Naive B cell (primary cell): ENCODE data around the gene ASPG. TPM values are rescaled to one million over a fixed set of nuclear protein-coding genes. Genes with fewer than 3 reads are reported as not detected.
A peak's percentile ranks its signal among the peaks of the same experiment; 100 is the strongest.

ENCODE experiments used
- ATAC-seq, 2 donors: fragments of 150-1000 bp; cut with Tn5 transposase; 2 replicates each; pipeline ENCODE4 v1.10.0; 2021; ENCODE audit warnings: low read depth in 2 of 2, mild to moderate bottlenecking in 2 of 2, moderate library complexity in 2 of 2
- DNase-seq: peaks from one replicate; pipeline ENCODE4 v3.0.0; 2022
- H3K27ac Mint-ChIP-seq, 6 donors: one replicate each; pipeline ENCODE4 v1.8.0; 2020 to 2022; ENCODE audit warnings: mild to moderate bottlenecking in 6 of 6, mixed read lengths in 6 of 6, moderate library complexity in 5 of 6, inconsistent platforms in 2 of 6
- H3K27me3 Mint-ChIP-seq, 3 donors: one replicate each; pipeline ENCODE4 v1.8.0; 2021 to 2022; ENCODE audit warnings: mixed read lengths in 3 of 3, mild to moderate bottlenecking in 1 of 3
- H3K36me3 Mint-ChIP-seq, 2 donors: one replicate each; pipeline ENCODE4 v1.8.0; 2020 to 2022; ENCODE audit warnings: mixed read lengths in 2 of 2, inconsistent platforms in 1 of 2, mild to moderate bottlenecking in 1 of 2
- H3K4me1 Mint-ChIP-seq, 3 donors: one replicate each; pipeline ENCODE4 v1.8.0; 2020 to 2022; ENCODE audit warnings: mixed read lengths in 3 of 3, inconsistent platforms in 1 of 3, mild to moderate bottlenecking in 1 of 3, moderate library complexity in 1 of 3
- H3K4me3 Mint-ChIP-seq, 8 donors: one replicate each; pipeline ENCODE4 v1.8.0; 2020 to 2022; ENCODE audit warnings: mild to moderate bottlenecking in 8 of 8, mixed read lengths in 8 of 8, moderate library complexity in 8 of 8, inconsistent platforms in 2 of 8
- H3K9me3 Mint-ChIP-seq, 7 donors: one replicate each; pipeline ENCODE4 v1.8.0; 2020 to 2022; ENCODE audit warnings: mixed read lengths in 7 of 7, mild to moderate bottlenecking in 5 of 7, inconsistent platforms in 2 of 7, moderate library complexity in 1 of 7
- polyA plus RNA-seq, 6 donors: library from polyadenylated mRNA; unstranded; fragments of 300-500 nt; fragmentation: Illumina TruSeq; gene quantifications; one replicate each; pipeline ENCODE4 v1.2.3, GENCODE V29; 2021; ENCODE audit warnings: low read depth in 6 of 6

Gene ASPG
- polyA plus RNA-seq, 6 donors from 2014 or later = not detected

- Mint-ChIP-seq H3K36me3 (peaks cover 20 to 45% of the 10 kb centered on the region in 2 donors), H3K4me1 (no peaks in the 10 kb centered on the region), H3K4me3 (no peak overlapping the region), H3K27me3 (peaks cover 26 to 67% (median 60%) of the 10 kb centered on the region in 3 donors), H3K27ac (no peak overlapping the region), H3K9me3 (peaks cover 25 to 63% (median 41%) of the 10 kb centered on the region in 7 donors)
- no peak for ATAC-seq
- no peak for DNase-seq
These were observed 43.5 kb downstream of the ASPG start for GRCh38 chr14:104128981-104129380.

GRCh38 chr14:104129556-104129955 lies 44.1 kb downstream of the ASPG start:
- DNase-seq = no peak
- Mint-ChIP-seq H3K9me3 (peaks cover 23 to 60% (median 39%) of the 10 kb centered on the region in 7 donors), H3K36me3 (peaks cover 20 to 44% of the 10 kb centered on the region in 2 donors), H3K4me1 (no peaks in the 10 kb centered on the region), H3K4me3 (no peak overlapping the region), H3K27me3 (peaks cover 29 to 73% (median 66%) of the 10 kb centered on the region in 3 donors), H3K27ac (no peak overlapping the region)
- ATAC-seq = no peak

GRCh38 chr14:104130974-104131651 lies 45.6 kb downstream of the ASPG start:
- H3K36me3 Mint-ChIP-seq = peaks cover 15 to 36% of the 10 kb centered on the region in 2 donors
- peaks cover 4 to 7% (median 5%) of the 10 kb centered on the region in 3 donors for H3K4me1 Mint-ChIP-seq
- H3K9me3 Mint-ChIP-seq = peaks cover 20 to 48% (median 35%) of the 10 kb centered on the region in 7 donors
- ATAC-seq = no peak
- H3K27ac Mint-ChIP-seq = peak overlapping the region in 1 of 6 donors; percentile 70
- H3K27me3 Mint-ChIP-seq = peaks cover 29 to 86% (median 80%) of the 10 kb centered on the region in 3 donors
- DNase-seq = no peak
- H3K4me3 Mint-ChIP-seq = no peak overlapping the region

- Mint-ChIP-seq H3K9me3 (peaks cover 14 to 38% (median 26%) of the 10 kb centered on the region in 7 donors), H3K36me3 (peaks cover 11 to 31% of the 10 kb centered on the region in 2 donors), H3K4me1 (peaks cover 10 to 11% (median 10%) of the 10 kb centered on the region in 3 donors), H3K27me3 (peaks cover 24 to 84% (median 81%) of the 10 kb centered on the region in 3 donors), H3K27ac (no peak overlapping the region), H3K4me3 (peak overlapping the region in 2 of 8 donors; percentile 43 to 83)
- no peak for DNase-seq
- ATAC-seq = no peak
These were observed 46.6 kb downstream of the ASPG start for GRCh38 chr14:104131968-104132732.

- DNase-seq (no peak), ATAC-seq (no peak)
- H3K4me3 Mint-ChIP-seq = no peak overlapping the region
- H3K27me3 Mint-ChIP-seq = peaks cover 24 to 81% (median 77%) of the 10 kb centered on the region in 3 donors
- H3K36me3 Mint-ChIP-seq = peaks cover 11 to 24% of the 10 kb centered on the region in 2 donors
- peaks cover 12 to 31% (median 24%) of the 10 kb centered on the region in 7 donors for H3K9me3 Mint-ChIP-seq
- H3K27ac Mint-ChIP-seq = no peak overlapping the region
- H3K4me1 Mint-ChIP-seq = peaks cover 11 to 12% (median 11%) of the 10 kb centered on the region in 3 donors
These were observed 47.5 kb downstream of the ASPG start for GRCh38 chr14:104132981-104133380.

- Mint-ChIP-seq H3K4me1 (peaks cover 11 to 12% (median 11%) of the 10 kb centered on the region in 3 donors), H3K9me3 (peaks cover 12 to 30% (median 21%) of the 10 kb centered on the region in 7 donors), H3K27me3 (peaks cover 22 to 79% (median 72%) of the 10 kb centered on the region in 3 donors), H3K36me3 (peaks cover 8 to 19% of the 10 kb centered on the region in 2 donors), H3K4me3 (no peak overlapping the region), H3K27ac (no peak overlapping the region)
- ATAC-seq (no peak), DNase-seq (no peak)
These were observed 48.0 kb downstream of the ASPG start for GRCh38 chr14:104133496-104133895.

- DNase-seq (no peak), ATAC-seq (no peak)
- Mint-ChIP-seq H3K4me3 (peak overlapping the region in 3 of 8 donors; percentile 47 to 74 (median 51)), H3K27ac (no peak overlapping the region), H3K9me3 (peaks cover 9 to 23% (median 16%) of the 10 kb centered on the region in 7 donors), H3K4me1 (peaks cover 11 to 15% (median 11%) of the 10 kb centered on the region in 3 donors), H3K36me3 (peaks cover 4 to 11% of the 10 kb centered on the region in 2 donors), H3K27me3 (peaks cover 19 to 75% (median 64%) of the 10 kb centered on the region in 3 donors)
These were observed 48.8 kb downstream of the ASPG start for GRCh38 chr14:104134061-104134965.

GRCh38 chr14:104135121-104135903 lies 49.8 kb downstream of the ASPG start:
- Mint-ChIP-seq H3K9me3 (peaks cover 0 to 13% (median 6%) of the 10 kb centered on the region in 7 donors), H3K4me1 (peaks cover 11 to 16% (median 11%) of the 10 kb centered on the region in 3 donors), H3K4me3 (peak overlapping the region in 6 of 8 donors; percentile 41 to 69 (median 46)), H3K36me3 (peaks cover 0 to under 1% of the 10 kb centered on the region in 2 donors), H3K27me3 (peaks cover 17 to 74% (median 54%) of the 10 kb centered on the region in 3 donors), H3K27ac (peak overlapping the region in 1 of 6 donors; percentile 45)
- ATAC-seq = no peak
- no peak for DNase-seq

GRCh38 chr14:104135904-104136471 lies 50.5 kb downstream of the ASPG start:
- ATAC-seq (no peak), DNase-seq (no peak)
- Mint-ChIP-seq H3K27ac (peak overlapping the region in 1 of 6 donors; percentile 45), H3K36me3 (no peaks in the 10 kb centered on the region), H3K9me3 (peaks cover 0 to 8% (median 3%) of the 10 kb centered on the region in 7 donors), H3K27me3 (peaks cover 17 to 74% (median 50%) of the 10 kb centered on the region in 3 donors), H3K4me3 (peak overlapping the region in 2 of 8 donors; percentile 44 to 75), H3K4me1 (peaks cover 11 to 16% (median 11%) of the 10 kb centered on the region in 3 donors)

- Mint-ChIP-seq H3K27me3 (peaks cover 17 to 70% (median 43%) of the 10 kb centered on the region in 3 donors), H3K36me3 (no peaks in the 10 kb centered on the region), H3K9me3 (peaks cover 0 to 6% (median 0%) of the 10 kb centered on the region in 7 donors), H3K4me1 (peaks cover 11 to 16% (median 11%) of the 10 kb centered on the region in 3 donors), H3K27ac (peak overlapping the region in 1 of 6 donors; percentile 26), H3K4me3 (peak overlapping the region; percentile 54 to 88 (median 76))
- DNase-seq (no peak), ATAC-seq (no peak)
These were observed 51.2 kb downstream of the ASPG start for GRCh38 chr14:104136472-104137296.
